ENCODE results near the gene TOPAZ1. TPM values are rescaled to one million over a fixed set of nuclear protein-coding genes. Genes with fewer than 3 reads are reported as not detected.

Gene TOPAZ1
- not detected in 2 replicates for total RNA-seq
- not detected for polyA plus RNA-seq (2012)

DNA sequence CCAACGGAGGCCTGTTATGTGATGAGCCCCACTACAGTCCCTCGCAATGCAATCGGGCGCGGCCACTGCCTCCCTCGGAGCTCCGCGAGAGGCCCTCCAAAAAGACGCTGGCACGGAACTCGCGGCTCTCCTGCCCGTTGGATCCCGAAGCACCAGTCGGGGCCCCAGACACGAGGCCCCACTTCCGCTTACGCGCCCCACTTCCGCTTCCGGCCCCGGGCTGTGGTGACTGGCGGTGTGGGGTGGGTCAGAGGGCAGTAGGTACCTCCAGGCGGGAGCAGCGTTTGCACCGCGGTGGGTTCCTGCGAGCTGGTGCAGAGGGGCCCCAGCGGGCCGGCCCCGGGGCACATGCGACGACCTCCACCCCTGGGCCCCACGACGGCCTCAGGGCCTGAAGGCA lies at the start of gene TOPAZ1:
Gene TOPAZ1 (plus strand): TSS at position 181 of the 400 bp plus-strand sequence. CDS start 168 bp downstream, at position 349.
- DNase-seq (ENCODE audit: low read depth), result no peak

DNA sequence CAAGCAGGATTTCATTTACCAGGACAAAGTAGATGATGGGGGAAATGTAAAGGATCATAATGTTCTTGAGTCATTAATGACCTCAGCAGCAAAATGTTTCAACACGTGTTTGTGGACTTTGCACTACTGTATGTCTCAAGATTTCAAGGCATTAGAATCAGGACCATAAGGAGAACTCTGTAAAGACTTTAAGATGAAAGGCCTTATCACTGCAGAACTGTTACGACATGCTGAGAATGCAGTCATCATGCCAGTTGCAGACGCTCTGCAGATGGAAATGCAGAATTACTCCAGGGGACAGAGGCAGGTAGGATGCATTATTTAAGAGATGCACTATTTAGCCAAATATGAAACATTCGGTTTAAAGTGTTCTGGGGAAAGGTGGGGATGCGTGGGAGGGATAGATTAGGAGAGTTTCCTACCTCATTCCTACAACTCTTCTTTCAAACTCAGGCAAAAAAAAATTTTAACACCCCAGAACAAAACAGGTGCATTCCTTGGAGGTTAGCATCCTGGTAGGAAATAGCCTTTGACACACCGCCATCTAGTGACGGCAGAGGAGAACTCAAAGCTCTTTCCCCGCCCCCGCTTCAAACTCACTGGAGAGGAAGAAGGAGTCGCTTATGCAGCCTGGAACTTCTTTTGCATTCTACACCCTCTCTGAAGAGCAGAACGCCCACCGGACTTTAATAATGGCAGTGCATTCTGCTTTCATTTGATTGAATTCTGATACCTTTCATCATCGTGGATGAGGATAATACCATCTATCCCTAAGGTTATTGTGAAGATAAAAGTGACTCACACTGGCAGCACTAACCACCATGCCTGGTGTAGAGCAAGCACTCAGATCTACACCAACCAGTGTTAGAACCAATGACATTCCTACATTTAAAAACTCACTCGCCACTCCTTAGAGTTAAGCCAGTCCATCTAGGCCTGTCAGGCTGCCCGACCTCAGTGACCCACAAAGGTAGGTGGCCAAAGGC lies 43.1 kb upstream of the TOPAZ1 start:
- peak; percentile 79 for DNase-seq (ENCODE audit: low read depth)

DNA sequence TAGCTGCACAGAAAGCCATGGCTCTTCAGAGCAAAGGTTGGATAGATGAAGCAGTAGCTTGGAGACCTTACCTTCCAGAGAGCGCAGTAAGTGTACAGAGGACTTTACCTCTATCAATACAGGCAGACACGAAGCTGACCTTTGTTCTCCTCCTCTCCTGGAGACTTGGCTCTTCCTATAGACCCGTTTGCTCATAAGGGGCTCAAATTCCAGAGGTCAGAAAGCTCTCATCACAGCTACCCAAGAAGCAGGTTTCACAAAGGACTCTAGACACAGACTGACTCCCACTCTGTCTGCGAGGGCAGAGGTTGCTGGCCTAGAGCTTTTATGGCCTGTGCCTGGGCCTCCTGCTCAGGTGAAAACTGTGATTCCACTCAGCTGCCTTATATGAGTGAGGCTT lies 35.4 kb upstream of the TOPAZ1 start:
- DNase-seq (ENCODE audit: low read depth), result no peak

DNA sequence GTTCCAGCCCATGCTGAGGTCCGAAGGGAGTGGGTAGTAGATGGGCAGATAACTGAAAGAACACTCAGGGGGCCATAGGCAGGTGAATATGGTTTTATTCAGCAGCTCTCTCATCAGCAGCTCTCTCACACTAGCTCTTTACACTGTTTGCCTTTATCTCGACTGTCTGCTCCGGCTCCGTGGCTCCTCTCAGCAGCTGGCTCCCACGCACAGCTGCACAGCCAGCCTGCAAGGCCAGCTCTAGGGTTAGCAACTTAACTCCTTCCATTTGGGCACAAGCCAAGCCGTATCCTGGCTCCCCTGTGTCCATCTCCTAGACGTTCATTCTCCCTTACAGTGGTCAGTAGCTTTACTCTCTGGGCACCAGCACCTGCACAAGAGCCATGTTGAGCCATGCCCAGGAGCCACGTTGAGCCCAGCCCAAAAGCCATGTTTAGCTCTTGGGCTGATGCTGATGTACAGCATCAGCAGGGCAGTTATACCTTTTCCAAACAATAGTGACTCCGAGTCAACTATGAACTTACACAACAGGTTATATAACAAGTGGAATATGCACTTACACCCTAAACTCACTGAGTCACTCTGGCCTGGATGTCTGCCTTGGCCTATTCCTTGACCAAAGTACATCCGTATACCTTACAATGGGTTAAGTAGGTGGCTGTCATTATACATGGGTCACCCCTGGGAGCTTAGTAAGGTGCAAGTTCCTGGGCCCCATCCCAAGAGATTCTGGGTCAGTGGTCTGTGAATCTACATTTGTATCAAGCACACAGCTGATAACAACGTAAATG lies 34.6 kb upstream of the TOPAZ1 start:
- no peak for DNase-seq (ENCODE audit: low read depth)

DNA sequence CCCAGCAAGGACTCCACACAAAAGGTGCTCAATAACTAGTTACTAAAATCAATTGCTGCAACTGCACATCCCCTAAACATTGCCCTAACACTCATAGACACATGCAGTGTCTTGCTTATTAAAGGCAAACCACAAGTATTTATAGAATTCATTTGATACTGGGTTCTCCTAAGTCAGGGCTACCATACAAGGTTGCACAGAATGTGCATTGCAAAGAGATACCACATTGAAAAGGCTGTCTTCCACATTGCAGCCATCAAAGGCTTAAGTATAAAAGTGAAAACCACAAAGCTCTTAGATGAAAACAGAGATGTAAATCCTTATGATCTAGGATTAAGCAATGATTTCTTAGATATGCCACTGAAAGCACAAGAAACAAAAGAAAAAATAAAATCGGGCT lies 33.6 kb upstream of the TOPAZ1 start:
- DNase-seq (ENCODE audit: low read depth), result peak; percentile 19

DNA sequence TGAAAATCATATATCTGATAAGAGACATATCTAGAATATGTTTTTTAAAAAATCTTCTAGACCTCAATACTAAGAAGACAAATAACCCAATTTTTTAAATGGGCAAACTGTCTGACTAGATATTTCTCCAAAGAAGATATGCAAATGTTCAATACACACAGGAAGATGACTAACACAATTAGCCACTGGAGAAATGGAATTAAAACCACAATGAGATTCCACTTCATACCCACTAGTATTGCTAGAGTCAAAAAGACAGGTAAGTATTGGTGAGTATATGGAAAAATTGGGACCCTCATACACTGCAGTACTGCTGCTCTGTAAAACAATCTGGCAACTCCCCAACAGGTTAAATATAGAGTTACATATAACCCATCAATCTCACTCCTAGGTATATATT lies 33.1 kb upstream of the TOPAZ1 start:
- DNase-seq (ENCODE audit: low read depth), result no peak

DNA sequence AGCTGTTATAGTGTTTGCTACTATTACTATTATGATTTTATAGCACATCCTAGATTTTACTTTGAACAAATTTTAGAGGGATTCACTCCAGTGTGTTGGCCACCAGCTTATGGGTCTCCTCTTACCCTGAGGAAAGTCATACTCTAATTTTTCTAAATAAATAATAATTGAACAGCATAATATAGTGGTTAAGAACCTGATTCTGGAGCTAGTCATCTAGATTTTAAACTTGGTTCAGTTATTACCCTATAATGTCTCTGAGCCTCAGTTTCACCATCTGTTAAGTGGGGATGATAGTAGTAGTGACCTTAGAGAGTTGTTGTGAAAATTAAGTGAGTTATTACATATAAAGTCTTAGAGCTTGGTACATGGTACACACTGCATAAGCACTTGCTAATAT lies 30.7 kb upstream of the TOPAZ1 start:
- DNase-seq (ENCODE audit: low read depth), result no peak

DNA sequence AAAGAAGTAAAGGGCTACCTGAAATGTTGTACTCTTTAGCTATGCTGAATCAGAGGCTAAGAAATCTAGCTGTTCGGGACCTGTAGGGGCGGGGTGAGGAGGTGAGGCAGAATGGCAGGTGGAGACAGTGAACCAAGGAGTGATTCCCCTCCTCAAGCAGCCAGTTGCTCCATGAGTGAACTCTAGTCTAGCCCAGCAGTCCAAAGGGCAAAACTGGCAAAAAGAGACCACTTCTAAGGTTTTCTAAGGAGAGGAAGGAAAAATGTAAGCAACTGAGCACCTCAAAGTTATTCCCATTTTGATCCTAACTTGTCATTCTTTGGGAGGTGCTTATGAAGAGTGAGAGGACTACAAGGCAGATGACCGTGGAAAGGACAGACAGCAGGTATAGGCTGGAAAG lies 19.3 kb upstream of the TOPAZ1 start:
- DNase-seq (ENCODE audit: low read depth), result no peak

DNA sequence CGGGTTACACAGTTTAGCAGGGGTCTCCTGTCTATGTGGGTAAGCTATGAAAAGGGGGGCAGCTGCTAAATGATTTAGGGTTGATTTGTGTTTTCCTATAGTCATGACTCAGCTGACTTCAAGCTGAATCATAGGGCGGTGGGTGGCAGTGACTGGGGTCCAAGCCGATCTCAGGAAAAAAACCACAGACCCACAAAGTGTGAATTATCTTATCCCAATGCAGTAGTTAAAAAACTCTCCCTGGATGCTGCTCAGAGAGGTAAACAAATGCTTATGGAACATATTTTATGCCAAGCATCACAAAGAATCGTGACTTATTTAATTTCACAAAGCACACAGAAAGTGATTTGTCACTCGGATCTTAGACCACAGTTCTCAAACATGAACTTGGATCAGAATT lies 18.4 kb upstream of the TOPAZ1 start:
- DNase-seq (ENCODE audit: low read depth), result no peak

DNA sequence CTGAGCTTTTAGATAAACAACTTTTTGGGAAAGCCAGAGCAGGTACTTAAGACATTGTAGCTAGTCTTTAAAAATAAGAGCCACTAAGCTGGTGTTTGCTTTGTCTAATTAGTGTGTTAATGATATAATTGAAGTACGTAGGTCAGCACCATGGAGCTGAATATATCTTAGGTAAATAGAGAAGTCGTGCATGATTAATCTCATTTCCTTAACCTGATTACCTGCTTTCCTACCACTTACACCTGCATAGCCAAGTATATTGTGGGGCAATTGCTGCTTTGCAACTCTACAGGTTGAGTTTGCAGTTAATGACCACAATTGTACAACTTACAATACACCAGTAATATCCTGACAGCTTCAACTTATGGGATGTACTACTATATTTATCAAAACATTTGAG lies 17.6 kb upstream of the TOPAZ1 start:
- DNase-seq (ENCODE audit: low read depth), result no peak

DNA sequence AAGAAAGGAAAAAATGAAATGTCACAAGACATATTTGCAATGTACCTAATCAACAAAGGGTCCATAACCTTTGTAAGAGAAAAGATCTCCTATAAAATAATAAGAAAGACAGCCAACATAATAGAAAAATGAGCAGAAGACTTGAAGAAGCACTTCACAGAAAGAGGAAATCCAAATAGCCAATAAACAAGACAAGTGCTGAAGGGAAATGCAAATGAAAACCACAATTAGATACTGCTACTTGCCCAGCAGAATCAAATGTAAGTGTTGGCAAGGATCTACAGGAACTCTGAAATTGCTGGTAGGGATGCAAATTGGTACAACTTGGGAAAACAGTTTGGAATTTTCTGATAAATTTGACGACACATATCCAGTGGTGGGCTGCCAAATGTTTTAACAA lies 15.1 kb upstream of the TOPAZ1 start:
- no peak for DNase-seq (ENCODE audit: low read depth)

DNA sequence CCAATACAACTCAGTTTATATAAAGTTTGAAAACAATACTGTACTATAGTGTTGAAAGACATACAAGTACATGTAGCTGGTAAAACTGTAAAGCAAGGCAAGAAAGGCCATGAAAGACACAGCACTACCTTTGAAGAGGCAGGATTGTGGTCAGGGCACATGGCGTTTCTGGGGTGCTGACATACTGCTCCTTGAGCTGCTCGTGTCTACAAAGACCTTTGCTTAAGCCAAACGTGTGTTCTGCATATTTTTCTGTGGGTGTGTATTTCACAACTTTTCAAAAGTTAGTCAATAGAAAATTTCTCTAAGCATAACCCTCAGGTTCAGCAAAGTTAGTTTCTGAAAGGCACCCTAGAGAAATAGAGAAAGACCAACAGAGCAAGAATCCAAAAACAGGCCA lies 14.1 kb upstream of the TOPAZ1 start:
- DNase-seq (ENCODE audit: low read depth), result no peak

DNA sequence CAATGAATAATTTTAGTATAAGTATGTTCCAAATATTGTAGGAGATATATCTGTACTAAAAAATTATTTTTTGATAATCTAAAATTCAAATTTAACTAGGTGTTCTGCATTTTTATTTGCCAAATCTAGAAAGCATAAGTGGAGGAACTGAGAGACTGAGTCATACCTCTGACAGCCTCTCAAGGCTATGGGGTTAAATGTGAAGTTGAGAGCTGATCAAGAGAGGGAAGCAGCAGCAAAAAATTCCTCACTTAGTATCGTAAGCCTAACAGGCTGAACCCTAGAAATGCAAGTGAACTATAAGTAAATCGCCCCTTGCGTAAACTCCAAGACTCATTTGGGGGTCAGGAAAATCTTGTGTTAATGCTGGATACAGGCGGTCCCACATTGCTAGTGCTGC lies 12.8 kb upstream of the TOPAZ1 start:
- no peak for DNase-seq (ENCODE audit: low read depth)

DNA sequence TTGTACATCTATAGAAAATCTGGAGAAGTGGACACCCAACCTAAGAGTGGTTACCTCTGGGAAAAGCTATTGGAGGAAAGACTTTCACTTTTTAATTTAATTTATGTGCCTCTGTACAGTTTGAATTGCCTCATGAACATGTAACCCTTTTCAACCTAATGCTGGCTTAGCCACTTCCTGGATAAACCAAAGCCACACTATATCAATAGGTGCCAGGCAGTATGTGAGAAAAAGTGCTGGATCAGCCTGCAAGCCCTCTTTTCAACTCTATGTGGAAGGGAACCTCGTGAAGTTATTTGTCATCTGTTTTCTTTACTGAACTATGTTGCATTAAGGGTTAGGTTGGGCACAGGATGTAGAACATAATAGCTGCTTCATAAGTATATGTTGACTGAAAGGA lies 9.3 kb upstream of the TOPAZ1 start:
- no peak for DNase-seq (ENCODE audit: low read depth)

DNA sequence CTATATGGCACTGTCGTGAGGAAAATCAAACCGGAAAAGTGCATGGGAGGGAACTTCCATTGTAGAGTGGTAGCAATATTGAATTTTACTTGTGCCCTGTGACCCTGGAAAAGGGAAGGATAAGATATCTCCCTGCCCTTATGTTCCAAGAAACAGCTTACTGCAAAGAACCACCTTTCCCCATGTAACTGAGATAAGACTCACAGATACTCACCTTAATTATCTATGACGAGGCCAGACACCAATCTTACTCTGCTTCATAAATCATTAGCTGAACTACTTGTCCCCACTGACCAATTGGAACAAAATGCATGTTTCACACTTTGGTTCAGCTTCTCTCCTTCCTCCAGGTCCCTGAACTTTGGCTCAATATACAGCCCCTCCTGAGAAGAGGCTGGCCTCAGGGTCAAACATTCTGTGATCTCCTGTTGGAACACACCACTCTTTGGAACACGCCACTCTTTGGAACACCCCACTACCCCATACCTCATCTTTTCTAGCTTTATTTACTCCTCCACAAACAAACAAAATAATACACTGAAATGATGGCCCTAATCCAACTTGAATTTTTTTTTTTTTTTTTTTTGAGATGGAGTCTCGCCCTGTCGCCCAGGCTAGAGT lies 6.9 kb upstream of the TOPAZ1 start:
- no peak for DNase-seq (ENCODE audit: low read depth)

DNA sequence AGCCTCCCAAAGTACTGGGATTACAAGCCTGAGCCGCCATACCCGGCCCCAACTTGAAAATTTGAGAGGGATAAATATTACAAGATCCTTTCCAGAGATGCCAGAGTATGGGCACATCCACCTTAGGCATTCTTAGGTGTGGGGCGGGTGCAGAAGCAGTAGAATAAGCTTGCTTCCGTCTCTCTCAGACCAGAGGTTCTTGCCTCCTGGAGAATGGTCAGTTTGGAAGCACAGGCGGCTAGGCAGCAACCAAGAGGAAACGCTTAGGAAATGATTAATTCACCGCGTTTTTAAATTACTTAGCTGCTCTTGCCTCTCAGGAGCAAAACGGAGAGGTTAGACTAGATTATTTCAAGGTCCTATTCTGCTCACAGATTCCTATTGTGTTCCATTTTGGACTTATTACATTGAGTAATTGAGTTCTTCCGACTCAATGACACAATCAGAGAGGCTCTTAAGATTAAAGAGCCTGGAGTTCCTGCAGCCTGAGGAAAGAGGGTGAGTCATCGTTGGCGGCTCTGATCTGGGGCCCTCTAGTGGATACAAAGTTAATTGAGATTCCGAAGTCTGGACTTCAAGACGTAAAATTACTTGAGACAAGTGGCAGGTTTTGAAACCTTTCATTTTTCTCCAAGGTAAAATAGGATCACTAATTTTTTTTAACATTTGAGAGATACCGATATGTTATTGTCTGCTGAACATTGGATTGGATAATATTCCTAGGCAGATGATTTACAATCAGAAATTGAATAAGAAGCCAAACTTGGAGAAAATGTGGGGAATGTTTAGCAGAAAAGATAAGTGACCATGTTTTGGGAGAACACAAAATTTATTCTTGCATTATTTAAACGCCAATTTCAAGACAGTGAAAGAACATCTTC lies 5.8 kb upstream of the TOPAZ1 start:
- peak; percentile 82 for DNase-seq (ENCODE audit: low read depth)

DNA sequence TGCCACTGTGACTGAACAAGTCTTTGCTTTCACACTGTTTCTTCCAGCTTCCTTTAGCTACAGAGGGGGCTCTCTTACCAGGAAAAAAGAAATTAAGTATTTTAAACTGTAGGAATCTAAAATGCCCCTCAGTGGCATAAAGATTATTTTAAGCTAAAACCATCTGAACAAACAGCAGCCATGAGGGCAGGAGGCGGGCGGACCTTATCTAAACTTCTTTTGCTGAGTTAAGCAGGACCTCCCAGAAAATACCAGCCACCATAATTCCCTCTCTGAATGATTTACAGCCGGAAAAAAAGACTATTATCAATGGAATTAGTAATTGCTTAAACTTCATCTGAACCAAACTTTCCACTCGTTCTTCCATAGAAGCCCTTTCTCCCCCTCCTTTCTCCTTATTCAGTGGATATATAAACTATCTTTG lies 5.2 kb upstream of the TOPAZ1 start:
- no peak for DNase-seq (ENCODE audit: low read depth)

DNA sequence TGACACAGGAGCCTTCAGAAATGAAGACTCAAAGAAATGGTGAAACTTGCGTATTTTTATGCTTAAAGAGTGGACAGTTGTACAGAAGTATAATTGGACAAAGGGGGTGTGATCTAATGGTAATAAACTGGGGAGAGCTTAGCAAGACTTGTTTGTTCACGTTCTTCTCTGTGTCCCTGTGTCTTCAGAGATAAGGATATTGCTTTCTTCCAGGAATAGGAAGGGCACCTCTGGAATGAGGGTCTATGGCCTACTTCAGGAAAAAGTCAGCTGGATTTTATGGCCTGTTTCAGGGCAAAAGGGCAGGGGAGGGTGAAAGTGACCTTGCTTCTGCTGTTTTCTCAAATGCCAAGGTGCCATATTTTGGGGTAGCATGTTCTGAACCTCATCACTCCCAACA lies 4.5 kb upstream of the TOPAZ1 start:
- no peak for DNase-seq (ENCODE audit: low read depth)

DNA sequence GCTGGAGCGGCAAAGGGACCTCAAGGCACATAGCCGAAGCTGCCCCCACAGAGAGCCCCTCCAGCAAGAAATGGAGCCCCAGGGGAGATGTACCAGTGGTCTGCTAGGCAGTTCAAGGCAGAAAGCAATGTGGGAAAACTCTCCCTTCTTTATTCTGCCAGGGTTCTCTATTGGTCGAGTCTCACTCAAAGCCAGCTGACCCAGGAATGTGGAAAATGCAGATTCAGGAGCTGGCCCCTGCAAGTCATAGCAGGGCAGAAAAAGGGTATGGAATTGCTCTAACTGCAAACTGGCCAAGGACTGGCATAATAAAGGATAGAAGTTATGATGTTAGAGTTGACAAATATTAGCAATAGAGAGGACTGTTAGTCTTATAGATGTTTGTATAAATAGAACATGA lies 4.0 kb upstream of the TOPAZ1 start:
- peak; percentile 13 for DNase-seq (ENCODE audit: low read depth)

DNA sequence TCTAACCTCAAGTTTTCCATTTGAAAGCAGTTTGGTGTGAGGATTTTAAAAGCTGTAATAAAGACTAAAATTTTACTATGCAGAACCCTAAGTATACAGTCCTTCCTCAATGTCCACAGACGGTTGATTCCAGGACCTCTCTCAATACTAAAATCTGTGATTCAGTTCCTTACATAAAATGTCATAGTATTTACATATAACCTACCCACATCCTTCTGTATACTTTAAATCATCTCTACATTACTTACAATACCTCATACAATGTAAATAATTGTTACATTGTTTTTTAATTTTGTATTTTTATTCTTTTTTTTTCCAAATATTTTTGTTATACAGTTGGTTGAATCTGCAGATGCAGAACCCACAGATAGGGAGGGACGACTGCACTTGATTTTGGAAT lies 2.8 kb upstream of the TOPAZ1 start:
- DNase-seq (ENCODE audit: low read depth), result no peak

DNA sequence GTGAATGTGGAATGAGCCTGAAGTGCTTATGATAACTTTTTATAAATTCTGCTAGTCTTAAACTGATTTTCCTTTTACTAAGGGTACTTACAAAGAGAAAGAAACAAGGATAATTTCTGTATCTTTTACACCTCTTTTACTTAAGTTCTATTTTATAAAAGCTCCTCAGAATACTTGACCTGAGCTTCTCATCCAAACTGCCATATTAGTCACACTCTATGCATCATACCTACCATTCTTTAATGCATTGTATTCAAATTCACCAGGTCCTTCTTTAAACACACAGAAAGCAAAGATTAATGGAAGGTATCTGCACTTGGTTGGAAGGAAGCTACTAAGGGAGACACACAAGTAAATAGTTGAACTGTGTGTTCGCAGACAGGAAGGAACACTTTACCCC lies 1.6 kb upstream of the TOPAZ1 start:
- no peak for DNase-seq (ENCODE audit: low read depth)

All from myocyte (in vitro differentiated cells).